AG09309 (cell line): ENCODE results near the gene CTDNEP1.

Experiments
- DNase-seq: peaks from one replicate; pipeline ENCODE4 v3.0.0-alpha.2; 2010; ENCODE audit warnings: low read depth
- H3K4me3 ChIP-seq: 2 replicates; pipeline ENCODE4 v1.5.1; 2011; ENCODE audit warnings: mild to moderate bottlenecking, low read depth, low read length, moderate library complexity; ENCODE audit not compliant: control insufficient read depth
- CTCF ChIP-seq: IDR thresholded peaks from 2 replicates; pipeline ENCODE4 v1.5.1; 2011; ENCODE audit warnings: mild to moderate bottlenecking, low read depth, low read length, inconsistent platforms; ENCODE audit not compliant: insufficient read depth, control insufficient read depth; ENCODE audit errors: missing control alignments

Gene CTDNEP1

GRCh38 chr17:7195971-7196370 lies 55.6 kb downstream of the CTDNEP1 start:
- no peak for DNase-seq
- no peak overlapping the region for H3K4me3 ChIP-seq
- TF ChIP-seq CTCF, result no peak
